HG03060 (cell line): ENCODE measurements around the gene MYO7A.

Experiments
- ATAC-seq: cut with Tn5 transposase; IDR thresholded peaks from one replicate; pipeline ENCODE4 v1.9.1; 2021; ENCODE audit warnings: low read depth, moderate number of reproducible peaks; ENCODE audit not compliant: unreplicated experiment

MYO7A gene

GRCh38 chr11:77143405-77144020 lies 15.5 kb downstream of the MYO7A start:
- ATAC-seq, result no peak

- no peak for ATAC-seq
Observed at GRCh38 chr11:77144196-77144856, 16.3 kb downstream of the MYO7A start.

GRCh38 chr11:77144857-77145428 lies 16.9 kb downstream of the MYO7A start:
- ATAC-seq, result no peak

- ATAC-seq, result no peak
Observed at GRCh38 chr11:77146261-77147035, 18.4 kb downstream of the MYO7A start.

GRCh38 chr11:77147036-77147315 lies 18.9 kb downstream of the MYO7A start:
- ATAC-seq, result no peak

GRCh38 chr11:77147668-77148321 lies 19.7 kb downstream of the MYO7A start:
- no peak for ATAC-seq

- ATAC-seq, result no peak
Observed at GRCh38 chr11:77148963-77149715, 21.1 kb downstream of the MYO7A start.

- ATAC-seq, result no peak
Observed at GRCh38 chr11:77149716-77150392, 21.8 kb downstream of the MYO7A start.

- no peak for ATAC-seq
Observed at GRCh38 chr11:77150836-77151235, 22.8 kb downstream of the MYO7A start.

GRCh38 chr11:77151804-77152509 lies 23.9 kb downstream of the MYO7A start:
- ATAC-seq, result no peak

- no peak for ATAC-seq
Observed at GRCh38 chr11:77152846-77153245, 24.8 kb downstream of the MYO7A start.

GRCh38 chr11:77153276-77154185 lies 25.5 kb downstream of the MYO7A start:
- ATAC-seq, result no peak

- no peak for ATAC-seq
Observed at GRCh38 chr11:77154381-77155081, 26.5 kb downstream of the MYO7A start.

GRCh38 chr11:77155082-77155475 lies 27.0 kb downstream of the MYO7A start:
- no peak for ATAC-seq

GRCh38 chr11:77155556-77156130 lies 27.6 kb downstream of the MYO7A start:
- ATAC-seq, result no peak

- no peak for ATAC-seq
Observed at GRCh38 chr11:77156396-77157195, 28.6 kb downstream of the MYO7A start.
